A549 (cell line): ENCODE data around the gene MAMSTR. TPM values are rescaled to one million over a fixed set of nuclear protein-coding genes. Genes with fewer than 3 reads are reported as not detected.
A peak's percentile ranks its signal among the peaks of the same experiment; 100 is the strongest.

Experiments used
- ATAC-seq, 2 experiments: fragments of 200-7000 bp in 1 of 2; fragments of >200 bp in 1 of 2; cut with Nextera tagmentation in 1 of 2; cut with Tn5 transposase in 1 of 2; 3 replicates each; pipeline versions ENCODE4 v1.8.0 to v1.9.1; 2018 to 2020; ENCODE audit warnings: mild to moderate bottlenecking in 1 of 2, moderate library complexity in 1 of 2
- CTCF ChIA-PET: fragments of 300-600 bp; sonication (Branson Sonifier 250); formaldehyde crosslinking; extraction: SDS; loops from one replicate; lab custom pipeline; 2021; ENCODE audit warnings: antibody characterized with exemption, inconsistent platforms; lab: Yijun Ruan, JAX
- POLR2A ChIA-PET: fragments of 350-600 bp; formaldehyde crosslinking; extraction: SDS; loops from one replicate; lab custom pipeline; 2021; ENCODE audit warnings: antibody characterized with exemption, inconsistent platforms; lab: Yijun Ruan, JAX
- DNase-seq, 2 experiments: peaks; one replicate each; pipeline versions ENCODE4 v3.0.0 to v3.0.0-alpha.2; 2011 to 2016; ENCODE audit warnings: low read depth in 1 of 2, low spot score in 1 of 2
- FAIRE-seq: peaks from 2 replicates; lab custom pipeline; 2011; peaks lifted over from hg19 to GRCh38; lab: Jason Lieb, UNC
- H3K27ac ChIP-seq, 2 experiments: fragments of >200 bp; sonication (Bioruptor Twin); formaldehyde crosslinking; 3 replicates each; pipeline ENCODE4 v1.5.1; 2016 to 2017
- H3K4me1 ChIP-seq: fragments of >200 bp; sonication (Bioruptor Twin); formaldehyde crosslinking; 3 replicates; pipeline ENCODE4 v1.6.1; 2016
- H3K4me2 ChIP-seq: fragments of >200 bp; sonication (Bioruptor Twin); formaldehyde crosslinking; 3 replicates; pipeline ENCODE4 v1.6.1; 2016
- H3K4me3 ChIP-seq: fragments of >200 bp; sonication (Bioruptor Twin); formaldehyde crosslinking; 3 replicates; pipeline ENCODE4 v1.5.1; 2016
- H3K9me3 ChIP-seq: fragments of >200 bp; sonication (Bioruptor Twin); formaldehyde crosslinking; 3 replicates; pipeline ENCODE4 v1.6.1; 2016
- CHD4 ChIP-seq: fragments of 200-600 bp; sonication (generic); IDR thresholded peaks from 2 replicates; pipeline ENCODE4 v1.6.1; 2016; ENCODE audit warnings: antibody characterized with exemption, mild to moderate bottlenecking, borderline replicate concordance
- EHMT2 ChIP-seq: fragments of 200-600 bp; sonication (generic); IDR thresholded peaks from 2 replicates; pipeline ENCODE4 v1.6.1; 2016; ENCODE audit warnings: antibody characterized with exemption, low read depth, mild to moderate bottlenecking, moderate library complexity
- EP300 ChIP-seq, 2 experiments: fragments of >200 bp; sonication (Bioruptor Twin); formaldehyde crosslinking; IDR thresholded peaks; 2 replicates in 1 of 2; 3 replicates in 1 of 2; pipeline ENCODE4 v1.6.1; 2016 to 2017
- HDAC2 ChIP-seq: fragments of 200-600 bp; sonication (generic); IDR thresholded peaks from 2 replicates; pipeline ENCODE4 v1.6.1; 2016
- HEYL ChIP-seq: fragments of 250-450 bp; sonication (Bioruptor Pico); IDR thresholded peaks from 2 replicates; pipeline ENCODE4 v1.8.0; 2021; ENCODE audit warnings: mild to moderate bottlenecking, moderate library complexity
- HMGXB4 ChIP-seq: fragments of 250-450 bp; sonication (Bioruptor Pico); IDR thresholded peaks from 2 replicates; pipeline ENCODE4 v1.5.0; 2021; ENCODE audit warnings: mild to moderate bottlenecking, moderate library complexity, borderline replicate concordance
- JUN ChIP-seq, 2 experiments: fragments of >200 bp; sonication (Bioruptor Twin); formaldehyde crosslinking; IDR thresholded peaks; 2 replicates in 1 of 2; 3 replicates in 1 of 2; pipeline ENCODE4 v1.6.1; 2016 to 2017
- MAFK ChIP-seq: fragments of 450-650 bp; IDR thresholded peaks from 2 replicates; pipeline ENCODE4 v1.6.1; 2014; ENCODE audit not compliant: partially characterized antibody
- MYC ChIP-seq: IDR thresholded peaks from 2 replicates; pipeline ENCODE4 v1.6.1; 2012; ENCODE audit warnings: mild to moderate bottlenecking, inconsistent platforms, low read length, improper control_type of control experiment, borderline replicate concordance
- NFE2L2 ChIP-seq: fragments of 150-350 bp; conservative IDR thresholded peaks from 2 replicates; pipeline ENCODE4 v1.6.1; 2014; ENCODE audit warnings: low read length
- NPAS2 ChIP-seq: fragments of 250-450 bp; sonication (Bioruptor Pico); IDR thresholded peaks from 2 replicates; pipeline ENCODE4 v1.8.0; 2022; ENCODE audit warnings: mild to moderate bottlenecking, moderate library complexity, borderline replicate concordance
- RAD21 ChIP-seq, 2 experiments: fragments of >200 bp in 1 of 2; sonication (Bioruptor Twin) in 1 of 2; formaldehyde crosslinking in 1 of 2; IDR thresholded peaks in 1 of 2; conservative IDR thresholded peaks in 1 of 2; 2 replicates in 1 of 2; 3 replicates in 1 of 2; pipeline ENCODE4 v1.6.1; 2012 to 2018; ENCODE audit warnings: inconsistent platforms in 1 of 2
- RFX5 ChIP-seq: fragments of 450-650 bp; IDR thresholded peaks from 2 replicates; pipeline ENCODE4 v1.7.1; 2014; ENCODE audit warnings: antibody characterized with exemption, mild to moderate bottlenecking, moderate library complexity
- TFCP2L1 ChIP-seq: fragments of 250-450 bp; sonication (Bioruptor Pico); IDR thresholded peaks from 2 replicates; pipeline ENCODE4 v1.5.0; 2021; ENCODE audit warnings: mild to moderate bottlenecking
- TP53 ChIP-seq: fragments of 250-450 bp; sonication (Bioruptor Pico); IDR thresholded peaks from 2 replicates; pipeline ENCODE4 v1.5.0; 2021; ENCODE audit warnings: mild to moderate bottlenecking, moderate library complexity
- ZC3H11A ChIP-seq: fragments of 450-650 bp; IDR thresholded peaks from 2 replicates; pipeline ENCODE4 v1.6.1; 2014; ENCODE audit warnings: antibody characterized with exemption, mild to moderate bottlenecking
- ZFP36 ChIP-seq: fragments of 450-650 bp; IDR thresholded peaks from 2 replicates; pipeline ENCODE4 v1.6.1; 2014; ENCODE audit warnings: borderline replicate concordance; ENCODE audit not compliant: partially characterized antibody
- ZNF302 ChIP-seq: fragments of 250-450 bp; sonication (Bioruptor Pico); IDR thresholded peaks from 2 replicates; pipeline ENCODE4 v1.9.0; 2021; ENCODE audit warnings: inconsistent platforms, mild to moderate bottlenecking, moderate library complexity
- WGBS: methylation state at CpG from one replicate; pipeline ENCODE4 v1.1.6; 2017; ENCODE audit errors: missing lambda C conversion rate; 5-methylcytosine and 5-hydroxymethylcytosine counted together
- polyA plus RNA-seq, 4 experiments: library from polyadenylated mRNA; depleted of rRNA in 3 of 4; stranded (reverse); fragments of >200 nt; fragmentation: RNase III in 1 of 4; extraction: RNeasy Plus Mini Kit Qiagen cat#74134 plus additional on column Dnase treatment in 1 of 4; gene quantifications; 2 replicates in 3 of 4; 3 replicates in 1 of 4; pipeline ENCODE4 v1.2.3, GENCODE V29; 2011 to 2017
- TF ChIP-seq, protein P1 (sequence below): IDR thresholded peaks from 2 replicates; pipeline ENCODE4 v1.6.1; 2012
- TF ChIP-seq, protein P2 (sequence below): fragments of 450-650 bp; IDR thresholded peaks from 2 replicates; pipeline ENCODE4 v1.6.1; 2014; ENCODE audit warnings: antibody characterized with exemption
- TF ChIP-seq, protein P3 (sequence below): fragments of >200 bp; sonication (Bioruptor Twin); formaldehyde crosslinking; IDR thresholded peaks from 3 replicates; pipeline ENCODE4 v1.6.1; 2016

The MAMSTR gene
- polyA plus RNA-seq, 2 of the 4 experiments (the other 2 are of a cell fraction): 0.44 to 0.52 TPM

DNA sequence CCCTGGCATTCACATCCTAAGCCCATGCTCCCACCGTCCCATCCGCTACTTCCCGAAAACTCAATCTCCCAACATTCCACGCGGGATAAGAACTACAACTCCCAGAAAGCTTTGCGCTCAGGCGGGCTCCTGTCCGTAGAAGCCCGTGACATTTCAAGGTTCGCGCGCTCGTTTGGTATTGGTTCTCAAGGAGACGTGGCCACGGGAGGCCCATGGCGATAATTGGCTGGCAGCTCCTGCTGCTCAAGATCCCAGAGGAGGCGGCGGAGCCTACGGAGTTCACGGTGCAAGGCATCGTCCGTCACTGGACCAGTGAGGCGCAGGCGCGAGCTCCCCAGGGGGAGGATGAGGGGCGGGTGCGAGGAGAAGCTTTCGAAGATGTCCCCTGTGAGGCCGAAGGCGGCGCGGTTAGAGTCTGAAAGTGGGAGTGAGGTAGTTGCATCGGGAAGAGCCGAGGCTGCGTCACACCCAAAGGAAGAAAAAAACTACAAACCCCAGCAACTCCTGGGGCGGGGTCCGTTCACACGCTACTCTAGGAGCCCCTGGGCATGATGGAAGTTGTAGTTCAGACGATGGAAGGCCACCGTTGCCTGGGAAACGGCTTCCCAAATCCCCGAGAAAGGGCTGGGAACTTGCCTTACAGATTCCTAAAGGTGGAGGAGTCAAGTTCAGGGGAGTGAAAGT, 1.2 kb upstream of the MAMSTR start (continued):
- TF ChIP-seq CHD4: no peak
- no peak for TF ChIP-seq TFCP2L1 (CRISPR knock-in tag)
- TF ChIP-seq EP300 (IDR thresholded peaks at IDR 0.05): no peak
- no peak for TF ChIP-seq MAFK
- TF ChIP-seq HDAC2: no peak
- TF ChIP-seq ZNF302 (CRISPR knock-in tag): no peak
- no peak; the same call in 1 of the 2 replicates for TF ChIP-seq TP53 (CRISPR knock-in tag)
- TF ChIP-seq HEYL (CRISPR knock-in tag): no peak
- TF ChIP-seq, protein P1, sequence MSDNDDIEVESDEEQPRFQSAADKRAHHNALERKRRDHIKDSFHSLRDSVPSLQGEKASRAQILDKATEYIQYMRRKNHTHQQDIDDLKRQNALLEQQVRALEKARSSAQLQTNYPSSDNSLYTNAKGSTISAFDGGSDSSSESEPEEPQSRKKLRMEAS: peak; percentile 79
- no peak for TF ChIP-seq NPAS2 (CRISPR knock-in tag)
- TF ChIP-seq ZC3H11A: no peak
- TF ChIP-seq, protein P2, sequence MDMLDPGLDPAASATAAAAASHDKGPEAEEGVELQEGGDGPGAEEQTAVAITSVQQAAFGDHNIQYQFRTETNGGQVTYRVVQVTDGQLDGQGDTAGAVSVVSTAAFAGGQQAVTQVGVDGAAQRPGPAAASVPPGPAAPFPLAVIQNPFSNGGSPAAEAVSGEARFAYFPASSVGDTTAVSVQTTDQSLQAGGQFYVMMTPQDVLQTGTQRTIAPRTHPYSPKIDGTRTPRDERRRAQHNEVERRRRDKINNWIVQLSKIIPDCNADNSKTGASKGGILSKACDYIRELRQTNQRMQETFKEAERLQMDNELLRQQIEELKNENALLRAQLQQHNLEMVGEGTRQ: peak; percentile 79
- peak; percentile 64; the same call in 1 of the 2 replicates for TF ChIP-seq MYC

GRCh38 chr19:48720251-48720612, 707 bp upstream of the MAMSTR start:
- FAIRE-seq (no peak), DNase-seq (no peak), ATAC-seq (peak; percentile 12 to 13)
- H3K4me1 ChIP-seq: peaks cover 15% of the 10 kb centered on the region
- H3K27ac ChIP-seq: peak overlapping the region; percentile 81 to 88
- ChIA-PET POLR2A (interaction anchor here (0.6 to 1.7 kb wide), 8 partner anchors 15 to 356 kb away, joined by 3 to 10 read pairs (median 4); partner anchors contain the start of genes IZUMO1, SYNGR4 and TMEM143), CTCF (interaction anchor here (0.6 to 2.2 kb wide), 5 partner anchors 19 to 74 kb away, joined by 3 to 11 read pairs (median 4); partner anchors contain the start of gene CA11)
- peak overlapping the region; percentile 53 for H3K4me3 ChIP-seq
- WGBS: 33% methylated on average over 12 of the region's 12 CpGs
- H3K9me3 ChIP-seq: no peaks in the 10 kb centered on the region
- peak overlapping the region; percentile 80 for H3K4me2 ChIP-seq
- TF ChIP-seq NFE2L2: no peak
- TF ChIP-seq RFX5: no peak
- no peak for TF ChIP-seq NPAS2 (CRISPR knock-in tag)
- TF ChIP-seq RAD21 (conservative IDR thresholded peaks at IDR 0.05 in 1 of 2, IDR thresholded peaks at IDR 0.05 in 1 of 2): no peak
- TF ChIP-seq, protein P3, sequence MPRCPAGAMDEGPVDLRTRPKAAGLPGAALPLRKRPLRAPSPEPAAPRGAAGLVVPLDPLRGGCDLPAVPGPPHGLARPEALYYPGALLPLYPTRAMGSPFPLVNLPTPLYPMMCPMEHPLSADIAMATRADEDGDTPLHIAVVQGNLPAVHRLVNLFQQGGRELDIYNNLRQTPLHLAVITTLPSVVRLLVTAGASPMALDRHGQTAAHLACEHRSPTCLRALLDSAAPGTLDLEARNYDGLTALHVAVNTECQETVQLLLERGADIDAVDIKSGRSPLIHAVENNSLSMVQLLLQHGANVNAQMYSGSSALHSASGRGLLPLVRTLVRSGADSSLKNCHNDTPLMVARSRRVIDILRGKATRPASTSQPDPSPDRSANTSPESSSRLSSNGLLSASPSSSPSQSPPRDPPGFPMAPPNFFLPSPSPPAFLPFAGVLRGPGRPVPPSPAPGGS: no peak
- no peak for TF ChIP-seq HDAC2
- no peak for TF ChIP-seq TFCP2L1 (CRISPR knock-in tag)
- TF ChIP-seq, protein P2: no peak
- TF ChIP-seq TP53 (CRISPR knock-in tag): no peak
- TF ChIP-seq ZFP36: no peak
- TF ChIP-seq, protein P1: no peak
- TF ChIP-seq EHMT2: no peak
- no peak for TF ChIP-seq JUN (IDR thresholded peaks at IDR 0.05)
- TF ChIP-seq HMGXB4 (CRISPR knock-in tag): no peak
